Measurements from ENCODE around the gene TMEM233.

GRCh38 chr12:119664642-119665041 lies 71.1 kb downstream of the TMEM233 start:
- TF ChIP-seq RFX5 (IDR thresholded peaks at IDR 0.05; ENCODE audit: low read length) (no peak), RAD21 (IDR thresholded peaks at IDR 0.05; ENCODE audit: low read length) (no peak), USF2 (IDR thresholded peaks at IDR 0.05; ENCODE audit: borderline replicate concordance, low read depth, low read length) (no peak), IRF3 (IDR thresholded peaks at IDR 0.05; ENCODE audit: low read depth, low read length) (no peak), CTCF (IDR thresholded peaks at IDR 0.05) (no peak), POLR2AphosphoS5 (IDR thresholded peaks at IDR 0.05; ENCODE audit: low read depth, low read length) (no peak), TEAD4 (IDR thresholded peaks at IDR 0.05; ENCODE audit: borderline replicate concordance, insufficient read depth) (no peak), JUND (IDR thresholded peaks at IDR 0.05) (no peak)
